HG03159 (cell line): ENCODE data around the gene CDK14.

Experiments
- ATAC-seq: cut with Tn5 transposase; IDR thresholded peaks from one replicate; pipeline ENCODE4 v1.9.1; 2021; ENCODE audit warnings: mild to moderate bottlenecking, moderate library complexity; ENCODE audit not compliant: unreplicated experiment

CDK14 gene

DNA sequence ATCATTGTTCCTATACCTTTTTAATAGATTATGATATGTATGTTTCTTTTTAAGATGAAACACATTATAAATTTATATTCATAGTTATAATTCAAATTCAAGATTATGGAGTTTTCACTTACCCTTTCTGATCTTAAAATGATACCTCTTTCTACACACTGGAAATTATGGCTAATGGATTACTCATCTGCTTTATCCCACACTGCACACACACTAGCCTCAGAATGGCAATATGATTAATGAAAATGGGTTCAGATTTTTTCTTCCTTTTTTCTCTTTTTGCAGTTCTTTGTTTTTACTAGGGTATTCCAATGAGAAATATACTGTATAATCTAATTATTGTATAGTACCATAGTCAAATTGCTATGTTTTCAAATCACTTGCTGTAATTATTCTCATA is 585.8 kb downstream of the CDK14 start:
- no peak for ATAC-seq

DNA sequence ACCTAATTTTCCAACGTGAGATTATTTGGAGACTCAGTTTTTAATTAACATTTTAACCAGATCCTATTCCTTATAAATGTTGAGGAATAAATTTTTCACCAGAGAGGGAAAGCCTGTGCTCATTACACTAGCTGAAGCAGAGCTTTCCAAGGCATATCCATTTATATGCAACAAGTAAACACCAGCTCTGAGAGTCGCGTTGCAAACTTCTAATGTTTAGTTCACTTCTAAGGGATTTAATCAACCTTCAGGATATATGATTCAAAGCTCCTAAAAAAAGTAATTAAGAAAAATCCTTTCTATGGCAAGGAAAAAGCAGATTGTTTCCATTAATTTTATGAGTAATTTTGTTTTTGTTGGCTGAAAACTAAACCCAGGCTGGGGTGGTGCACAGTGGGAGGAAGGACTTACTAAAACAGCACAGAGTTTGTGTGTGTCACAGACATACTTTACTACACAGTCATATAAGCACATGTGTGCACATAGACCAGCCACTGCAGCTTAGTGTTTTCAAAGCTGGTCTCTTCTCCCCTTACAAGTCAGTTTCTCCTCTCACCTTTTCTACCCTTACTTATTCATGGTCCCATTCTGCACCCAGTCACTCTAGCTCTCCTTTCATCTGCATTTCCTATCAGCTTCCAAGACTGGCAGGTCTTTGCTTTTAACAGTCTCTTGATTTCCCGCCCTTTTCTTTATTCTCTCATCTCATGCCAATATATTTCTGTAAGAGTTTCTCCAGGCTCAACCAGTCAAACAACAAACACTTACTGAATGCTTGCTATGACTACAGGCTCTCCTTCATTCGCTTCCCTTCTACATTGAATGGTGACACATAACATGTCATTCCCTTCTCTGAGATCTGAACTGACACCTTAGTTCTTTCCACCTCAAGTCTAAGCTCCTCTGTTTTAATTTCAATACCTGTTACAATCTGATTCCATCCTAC is 587.0 kb downstream of the CDK14 start:
- ATAC-seq: no peak

DNA sequence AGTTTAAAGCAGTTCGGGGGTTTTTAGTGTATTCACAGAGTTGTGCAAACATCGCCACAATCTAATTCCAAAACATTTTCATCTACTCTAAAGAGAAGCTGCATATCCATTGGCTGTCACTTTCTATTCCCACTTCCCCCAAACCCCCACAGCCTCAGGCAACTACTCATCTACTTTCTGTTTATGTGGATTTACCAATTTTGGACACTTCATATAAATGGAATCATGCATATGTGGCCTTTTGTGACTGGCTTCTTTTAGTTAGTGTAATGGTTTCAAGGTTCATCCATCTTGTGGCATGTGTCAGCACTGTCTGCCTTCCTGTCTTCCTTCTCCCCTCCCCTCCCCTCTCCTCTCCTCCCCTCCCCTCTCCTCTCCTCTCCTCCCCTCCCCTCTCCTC is 589.6 kb downstream of the CDK14 start:
- no peak for ATAC-seq

DNA sequence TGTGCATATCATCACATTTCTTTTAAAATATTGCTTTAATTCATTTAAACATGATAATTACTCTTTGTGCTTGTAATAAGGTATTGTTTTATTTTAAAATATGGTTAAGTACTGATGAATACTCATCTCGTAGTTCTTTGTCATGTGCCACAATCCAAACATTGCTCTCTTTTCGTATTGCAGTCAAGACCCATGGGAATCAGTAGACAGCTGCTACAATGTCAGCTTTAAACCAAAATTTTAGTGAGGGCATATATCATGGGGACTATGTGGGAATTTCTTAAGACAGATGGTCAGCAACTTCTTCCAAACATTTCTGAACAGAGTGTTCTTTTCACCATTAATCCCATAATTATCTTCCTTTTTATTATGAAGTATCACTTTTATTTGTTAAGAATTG is 590.9 kb downstream of the CDK14 start:
- ATAC-seq: no peak

DNA sequence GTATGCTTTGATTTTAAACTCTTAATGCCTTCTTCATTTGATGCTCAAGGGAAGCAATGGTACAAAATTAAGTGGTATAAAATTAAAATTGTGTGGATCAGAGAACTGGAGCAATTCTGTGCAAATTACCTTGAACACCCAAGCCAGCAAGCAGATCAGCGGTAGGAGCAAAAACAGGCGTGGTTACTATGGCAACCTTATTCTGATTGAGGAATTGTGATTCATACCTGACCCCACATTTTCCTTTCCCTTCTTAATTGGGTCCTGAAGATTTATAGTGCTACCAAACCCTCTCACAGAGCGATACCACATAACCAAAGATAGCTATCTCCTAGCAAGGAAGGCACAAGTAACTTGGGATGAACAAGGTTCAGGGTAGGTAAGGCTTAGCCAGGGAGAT is 595.6 kb downstream of the CDK14 start:
- no peak for ATAC-seq

DNA sequence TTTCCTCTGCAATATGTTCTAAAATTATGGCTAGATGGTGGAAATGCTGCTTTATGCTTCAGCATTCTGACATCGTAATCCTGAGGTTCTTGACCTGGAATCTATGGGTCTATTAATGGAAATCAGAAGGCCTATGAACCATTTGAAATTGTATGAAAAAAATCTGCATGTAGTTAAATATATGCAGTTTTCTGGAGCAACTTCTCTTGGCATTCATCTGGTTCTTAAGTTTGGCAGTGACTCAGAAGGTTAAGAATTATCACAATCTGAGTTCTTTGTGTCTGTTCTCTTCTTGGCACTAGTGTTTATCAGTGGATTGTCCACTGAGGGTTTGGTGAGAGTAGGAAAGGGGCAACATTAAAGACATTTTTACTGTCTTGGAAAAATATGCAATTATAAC is 597.0 kb downstream of the CDK14 start:
- ATAC-seq: no peak

DNA sequence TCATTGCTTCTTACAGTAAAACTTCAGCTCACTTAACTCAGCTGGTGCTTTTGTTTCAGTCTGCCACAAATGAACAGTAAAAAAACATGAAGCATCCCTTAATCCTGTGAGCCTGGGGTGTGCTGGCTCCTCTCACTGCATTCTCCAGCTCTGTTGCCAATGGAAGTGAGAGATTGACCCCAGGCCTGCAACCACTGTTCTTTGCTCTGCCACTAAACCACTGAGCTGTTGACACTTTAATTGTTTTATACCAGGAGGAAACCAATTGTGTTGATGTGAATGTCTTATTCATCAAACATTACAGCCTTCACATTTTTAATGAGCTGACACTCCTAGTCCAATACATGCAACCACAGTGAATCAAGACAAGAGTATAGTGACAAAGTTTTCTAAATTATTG is 598.7 kb downstream of the CDK14 start:
- no peak for ATAC-seq

DNA sequence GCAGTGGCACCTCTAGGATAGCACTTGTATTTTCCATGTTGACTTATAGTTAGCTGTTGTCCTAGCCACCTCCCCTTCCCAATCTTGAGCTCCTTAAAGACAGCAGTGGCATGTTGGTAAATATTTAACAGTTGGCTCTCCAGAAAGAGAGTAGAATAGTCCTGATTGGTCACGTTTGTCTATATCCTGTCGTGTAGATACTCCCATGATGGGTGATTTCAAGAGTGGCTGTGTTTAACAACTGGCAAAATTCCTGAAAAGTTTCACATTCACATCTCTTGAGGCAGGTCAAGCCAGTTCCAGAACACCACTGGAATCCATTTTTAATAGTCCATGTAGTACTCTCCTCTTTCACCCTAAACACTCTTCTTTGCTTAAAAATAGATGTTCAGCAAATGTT is 599.9 kb downstream of the CDK14 start:
- no peak for ATAC-seq

DNA sequence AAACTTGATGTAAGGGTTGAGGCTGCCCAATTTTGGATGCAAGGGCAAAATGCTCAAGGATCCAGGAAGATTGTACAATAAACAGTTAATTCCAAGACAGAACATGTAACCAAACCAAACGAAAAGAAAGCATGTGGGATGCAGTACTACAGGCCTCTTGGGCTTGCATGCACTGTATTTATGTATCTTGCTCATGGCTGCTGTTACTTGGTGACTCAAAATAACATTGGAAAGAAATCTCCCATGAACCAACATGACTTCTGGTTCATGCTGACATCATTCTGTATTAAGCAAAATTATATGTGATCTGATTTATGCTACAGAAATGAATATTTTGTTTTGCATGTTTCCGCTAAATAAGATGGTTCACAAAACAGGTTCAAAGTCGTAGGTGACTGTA is 602.2 kb downstream of the CDK14 start:
- no peak for ATAC-seq

DNA sequence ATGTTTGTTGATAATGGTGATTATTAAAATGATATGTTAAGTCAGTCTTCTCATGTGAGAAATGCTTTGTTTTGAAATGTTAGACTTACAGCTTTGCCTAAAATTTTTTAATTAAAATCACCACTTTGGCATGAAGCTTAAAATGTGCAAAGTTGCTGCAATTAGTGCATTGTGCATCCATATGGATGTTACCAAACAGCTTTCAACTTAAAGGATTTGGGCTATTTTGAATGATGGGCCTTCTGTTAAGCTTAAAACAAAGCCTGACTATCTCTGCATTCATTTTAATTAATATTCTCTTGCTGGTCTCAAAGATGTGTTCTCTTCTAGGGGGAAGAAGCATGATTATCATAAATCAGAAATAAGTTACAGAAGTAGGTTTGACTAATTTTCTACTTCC is 603.5 kb downstream of the CDK14 start:
- ATAC-seq: no peak

DNA sequence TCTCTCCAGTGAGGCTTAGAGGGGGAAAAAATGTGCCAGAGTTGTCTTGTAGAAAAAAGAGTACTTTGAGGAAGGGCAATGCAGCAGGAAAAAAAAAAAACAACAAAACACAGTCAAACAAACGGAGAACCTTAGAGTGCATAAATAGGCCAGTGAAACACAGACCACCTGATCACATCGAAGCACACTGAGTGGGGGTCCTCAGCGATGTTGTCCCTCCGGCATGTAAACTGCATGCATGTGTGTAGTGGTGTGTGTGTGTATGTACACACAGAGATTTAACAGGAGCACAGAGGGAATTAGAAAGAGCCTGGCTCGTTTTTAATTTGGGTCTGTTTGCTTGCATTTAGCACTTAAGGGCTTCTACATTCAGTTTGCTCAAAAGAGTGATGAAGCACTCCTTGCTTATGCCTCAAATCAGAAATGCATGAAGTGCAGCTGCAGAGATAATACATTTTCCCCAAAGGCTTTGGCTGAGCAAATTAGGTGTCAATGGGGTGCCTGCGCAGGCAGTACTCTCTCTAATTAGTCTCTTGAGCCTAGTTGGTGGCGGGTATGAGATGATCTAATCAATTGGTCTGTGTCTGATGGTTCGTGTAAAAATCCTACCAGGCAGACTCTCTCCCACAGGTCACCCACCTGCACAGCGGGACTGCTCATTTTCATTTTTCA is 605.5 kb downstream of the CDK14 start:
- no peak for ATAC-seq

DNA sequence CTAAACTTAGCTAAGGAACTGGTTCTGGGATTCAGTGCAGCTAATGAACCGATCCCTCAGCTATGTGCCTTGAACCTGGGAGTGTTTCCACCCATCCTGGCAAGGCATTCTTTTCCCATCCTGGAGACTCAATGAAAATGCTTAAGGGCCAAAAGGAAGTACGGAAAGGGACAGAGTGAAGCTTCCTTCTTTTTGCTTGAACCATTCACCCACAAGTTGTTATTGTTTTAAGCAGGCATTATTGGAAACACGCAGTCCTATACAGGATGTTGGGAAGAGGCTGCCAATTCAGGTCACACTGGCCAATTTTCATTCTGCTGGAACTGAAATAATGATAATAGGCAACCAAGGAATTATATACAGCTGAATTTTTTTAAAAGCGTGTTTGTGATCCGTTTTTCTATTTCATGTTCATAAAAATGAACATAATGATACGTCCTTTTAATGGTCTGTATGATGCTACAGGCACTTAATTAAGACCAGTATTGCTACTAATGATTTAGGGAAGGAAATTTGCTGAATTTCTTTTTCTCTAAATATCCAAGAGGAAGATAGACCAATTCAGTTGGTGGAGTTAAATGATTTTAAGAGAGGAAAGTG is 610.3 kb downstream of the CDK14 start:
- ATAC-seq: no peak

DNA sequence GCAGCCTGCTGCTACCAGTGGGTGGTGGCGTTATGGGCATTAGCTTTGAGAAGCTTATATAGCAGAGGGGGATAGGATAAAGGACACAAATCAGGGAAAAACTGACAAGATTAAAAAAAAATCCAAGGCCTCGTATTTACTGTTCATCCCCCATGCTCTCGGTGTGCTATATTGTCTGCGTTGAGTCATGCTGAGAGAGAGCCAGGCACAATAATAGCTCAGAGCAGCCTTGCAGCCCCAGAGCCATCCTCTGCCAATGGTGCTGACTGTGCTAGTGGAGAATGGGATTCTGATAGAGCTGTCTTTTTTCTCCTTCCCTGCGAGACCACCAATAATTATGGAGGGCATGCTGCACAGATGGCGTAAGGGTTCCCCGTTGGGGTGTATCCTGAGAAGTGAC is 616.5 kb downstream of the CDK14 start:
- no peak for ATAC-seq

DNA sequence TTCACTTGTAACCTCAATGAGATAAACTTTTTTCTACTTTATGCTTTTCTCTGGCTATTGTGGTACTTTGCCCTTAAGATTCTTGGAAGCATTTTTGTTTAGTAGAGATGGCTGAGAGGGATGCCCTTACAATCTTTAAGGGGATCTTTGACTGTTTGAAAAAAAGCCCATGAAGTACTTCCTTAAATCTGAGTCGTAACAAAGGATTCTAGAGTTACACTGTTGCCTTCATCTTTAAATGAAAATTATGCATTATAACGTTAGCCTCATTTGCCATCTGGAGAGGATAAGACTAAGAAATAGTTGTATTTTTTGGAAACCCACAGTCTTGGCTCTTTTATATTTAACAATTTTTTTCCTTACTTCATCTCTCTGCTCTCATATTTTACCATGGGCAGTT is 630.3 kb downstream of the CDK14 start:
- no peak for ATAC-seq

DNA sequence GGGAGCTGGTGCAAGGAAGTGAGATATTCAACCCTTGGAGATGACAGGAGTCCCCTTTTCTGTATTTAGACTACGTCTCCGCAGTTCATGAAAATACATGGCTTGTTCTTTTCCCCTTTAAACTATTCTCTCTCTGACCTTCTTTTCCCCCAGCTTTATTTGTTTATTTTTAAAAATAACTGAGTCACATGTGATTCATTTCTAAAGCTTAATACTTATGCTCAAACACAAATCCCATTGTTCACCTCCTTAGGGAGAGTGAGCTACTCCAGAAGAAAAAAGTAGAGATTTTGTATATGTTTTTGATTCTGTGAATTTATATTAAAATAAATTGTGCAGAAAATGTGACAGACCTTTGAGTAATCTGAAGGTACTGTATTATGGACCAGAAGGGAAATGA is 632.2 kb downstream of the CDK14 start:
- no peak for ATAC-seq

DNA sequence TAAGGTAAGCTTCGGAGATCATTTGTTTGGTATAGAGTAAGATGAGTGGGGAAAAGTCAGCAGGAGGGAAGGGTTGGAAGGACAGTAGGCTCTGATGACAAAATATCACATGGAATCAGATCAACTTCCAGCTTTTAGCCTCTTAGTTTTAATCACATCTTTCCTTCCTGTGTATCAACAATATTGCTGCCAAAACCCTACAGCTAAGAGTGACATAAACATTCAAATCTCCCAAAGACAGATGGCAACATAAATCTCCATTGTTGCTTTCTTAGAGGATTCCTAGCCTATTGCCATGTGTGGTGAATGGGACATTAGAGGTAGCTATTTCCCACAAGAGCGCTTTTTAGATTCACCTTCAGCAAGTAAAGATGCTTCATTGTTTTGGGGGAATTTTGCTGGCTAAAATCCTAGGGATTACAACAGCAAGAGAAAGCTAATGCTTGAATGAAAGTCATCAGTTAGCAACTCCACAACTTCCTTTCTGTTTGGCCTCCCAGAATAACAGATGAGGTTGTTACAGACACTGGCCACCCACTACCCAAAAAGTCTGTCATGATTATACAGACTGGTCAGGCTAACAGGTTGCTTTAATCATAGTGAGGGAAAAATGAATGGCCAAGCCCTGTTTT is 632.9 kb downstream of the CDK14 start:
- no peak for ATAC-seq

DNA sequence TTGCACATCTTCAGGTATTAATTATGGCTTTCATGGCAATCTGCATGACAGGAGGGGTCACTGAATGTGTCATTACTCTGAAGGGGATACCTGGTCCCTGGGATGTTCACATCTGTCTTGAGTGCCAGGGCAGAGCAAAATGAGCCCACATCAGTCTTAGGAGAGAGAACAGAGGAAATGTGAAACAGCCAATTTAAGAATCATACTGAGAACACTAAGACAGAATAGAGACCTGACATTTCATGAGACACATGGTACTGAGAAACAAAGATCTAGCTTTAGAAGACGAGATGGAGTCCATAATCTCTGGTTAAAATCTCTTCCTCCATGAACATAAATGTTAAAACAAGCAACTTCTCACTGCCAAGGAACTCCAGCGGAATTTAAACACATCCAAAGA is 634.0 kb downstream of the CDK14 start:
- no peak for ATAC-seq

DNA sequence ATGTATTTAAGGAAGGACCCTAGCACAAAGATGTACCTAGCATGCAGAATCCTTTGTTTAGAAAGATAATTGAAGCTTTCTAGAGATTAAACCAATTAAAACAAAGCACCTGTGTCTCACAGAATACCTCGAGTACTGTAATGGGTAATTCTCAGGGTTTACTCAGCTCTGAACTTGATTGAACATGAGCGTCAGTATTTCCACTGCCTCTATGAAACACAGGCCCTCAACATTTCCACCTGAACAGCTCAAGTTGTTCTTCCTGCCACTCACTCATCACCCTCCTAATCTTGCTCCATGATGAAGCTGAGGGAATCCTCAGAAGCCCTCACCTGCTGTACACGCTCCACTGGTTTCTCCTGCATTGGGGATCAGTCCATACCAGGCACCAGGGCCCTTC is 634.4 kb downstream of the CDK14 start:
- no peak for ATAC-seq

DNA sequence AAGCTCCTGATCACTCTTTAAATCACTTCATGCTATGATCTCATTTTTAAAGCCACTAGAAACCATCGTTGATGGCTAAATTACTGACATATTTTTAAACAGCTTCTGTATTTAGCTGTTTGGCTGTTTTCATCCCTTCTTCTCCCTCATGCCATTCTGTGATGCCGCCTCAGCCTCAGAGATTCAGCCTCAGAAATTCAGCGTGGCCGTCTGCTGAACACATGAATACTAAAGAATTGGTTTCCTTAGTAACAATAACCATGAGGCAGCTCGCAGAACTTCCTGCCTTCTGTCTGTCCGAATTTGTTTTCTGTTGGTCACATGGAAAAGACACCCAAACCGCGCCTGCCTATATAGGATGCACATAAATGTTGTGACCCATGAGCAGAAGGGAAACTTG is 637.1 kb downstream of the CDK14 start:
- no peak for ATAC-seq

DNA sequence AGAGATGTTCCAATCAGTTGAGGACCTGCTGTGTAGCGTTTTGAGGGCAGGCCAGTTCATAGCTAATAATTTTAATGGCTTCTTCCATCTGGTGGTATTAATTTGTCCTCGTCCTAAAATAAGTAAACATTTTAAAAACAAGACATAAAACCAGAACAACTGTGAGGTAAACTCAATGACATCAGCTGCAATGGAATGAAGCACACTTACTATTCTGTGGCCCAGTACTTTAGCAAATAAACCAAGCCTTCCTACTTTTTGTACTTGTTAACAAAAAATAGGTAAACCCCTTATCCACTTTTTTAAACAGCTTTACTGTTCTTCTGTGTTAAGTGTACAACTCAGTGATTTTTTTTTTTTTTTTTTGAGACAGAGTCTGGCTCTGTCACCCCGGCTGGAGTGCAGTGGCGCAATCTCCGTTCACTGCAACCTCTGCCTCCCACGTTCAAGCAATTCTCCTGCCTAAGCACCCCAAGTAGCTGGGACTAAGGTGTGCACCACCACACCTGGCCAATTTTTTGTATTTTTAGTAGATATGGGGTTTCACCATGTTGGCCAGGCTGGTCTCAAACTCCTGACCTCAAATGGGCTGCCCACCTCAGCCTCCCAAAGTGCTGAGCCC is 639.2 kb downstream of the CDK14 start:
- ATAC-seq: no peak

DNA sequence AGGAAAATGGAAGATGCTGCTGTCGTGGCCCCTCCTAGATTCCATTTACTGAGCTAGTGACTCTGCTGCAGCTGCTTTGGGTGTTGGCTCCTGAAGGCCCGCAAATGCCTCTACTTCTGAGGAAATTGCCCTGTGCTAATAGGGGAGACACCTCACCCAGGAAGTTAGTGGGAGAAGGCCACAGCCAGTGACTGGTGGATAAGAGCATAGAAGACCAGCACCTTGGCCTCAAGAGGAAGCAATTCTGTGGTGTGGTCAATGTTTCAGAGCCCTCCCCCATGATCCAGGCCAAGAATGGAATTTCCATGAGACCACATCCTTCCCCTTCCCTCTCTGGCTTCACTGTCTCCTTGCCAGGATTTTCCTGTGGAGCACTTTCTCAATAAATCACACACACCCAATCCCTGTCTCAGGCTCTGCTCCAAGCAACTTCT is 643.1 kb downstream of the CDK14 start:
- ATAC-seq: no peak
